Endothelial cell of umbilical vein (primary cell): ENCODE data around the gene SHROOM2.

Experiments used
- EZH2 ChIP-seq: IDR thresholded peaks from 2 replicates; pipeline ENCODE4 v1.6.1; 2012; ENCODE audit warnings: borderline replicate concordance, low read depth, mild to moderate bottlenecking, moderate library complexity, low read length, inconsistent platforms; ENCODE audit not compliant: severe bottlenecking
- GATA2 ChIP-seq: IDR thresholded peaks from 2 replicates; pipeline ENCODE4 v1.7.0; 2011; ENCODE audit warnings: low read depth, mild to moderate bottlenecking, moderate library complexity, mixed read lengths, low read length; ENCODE audit not compliant: insufficient read length, insufficient read depth
- POLR2A ChIP-seq: IDR thresholded peaks from 2 replicates; pipeline ENCODE4 v1.6.1; 2012; ENCODE audit warnings: low read depth, mild to moderate bottlenecking, control low read depth, low read length
- POLR2AphosphoS5 ChIP-seq: IDR thresholded peaks from 2 replicates; pipeline ENCODE4 v1.6.1; 2012; ENCODE audit warnings: low read depth, mild to moderate bottlenecking, control low read depth, low read length, moderate library complexity; ENCODE audit not compliant: insufficient read depth
- TF ChIP-seq, protein P1 (sequence below), 2 donors: IDR thresholded peaks; 1 replicate in 1 of 2; 2 replicates in 1 of 2; pipeline ENCODE4 v1.5.1; 2011; ENCODE audit warnings: low read length in 2 of 2, mild to moderate bottlenecking in 2 of 2, moderate library complexity in 2 of 2, control low read depth in 1 of 2, inconsistent platforms in 1 of 2, low read depth in 1 of 2; ENCODE audit not compliant: insufficient read depth in 1 of 2; ENCODE audit errors: extremely low read depth in 1 of 2
- TF ChIP-seq, protein P2 (sequence below): IDR thresholded peaks from 2 replicates; pipeline ENCODE4 v1.6.1; 2011; ENCODE audit not compliant: insufficient read depth, insufficient read length

DNA sequence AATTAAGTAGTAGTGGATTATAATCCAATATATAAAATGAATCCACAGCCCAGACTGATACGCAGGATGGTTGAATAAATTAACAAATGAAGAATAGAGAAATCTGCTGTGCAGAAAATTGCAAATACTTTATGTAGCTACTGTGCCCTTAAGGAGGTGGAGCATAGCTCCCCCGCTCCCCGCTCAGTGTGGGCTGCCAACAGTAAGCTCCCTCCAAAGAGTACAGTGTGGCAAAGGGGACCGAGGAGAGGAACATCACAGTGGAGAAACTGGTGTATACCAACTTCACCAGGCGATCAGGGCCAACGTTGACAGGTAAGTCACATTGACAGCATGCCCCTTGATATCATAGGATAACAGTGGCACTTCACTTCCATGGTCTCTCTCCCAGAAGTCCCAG lies 123.0 kb downstream of the SHROOM2 start:
- TF ChIP-seq, protein P1, sequence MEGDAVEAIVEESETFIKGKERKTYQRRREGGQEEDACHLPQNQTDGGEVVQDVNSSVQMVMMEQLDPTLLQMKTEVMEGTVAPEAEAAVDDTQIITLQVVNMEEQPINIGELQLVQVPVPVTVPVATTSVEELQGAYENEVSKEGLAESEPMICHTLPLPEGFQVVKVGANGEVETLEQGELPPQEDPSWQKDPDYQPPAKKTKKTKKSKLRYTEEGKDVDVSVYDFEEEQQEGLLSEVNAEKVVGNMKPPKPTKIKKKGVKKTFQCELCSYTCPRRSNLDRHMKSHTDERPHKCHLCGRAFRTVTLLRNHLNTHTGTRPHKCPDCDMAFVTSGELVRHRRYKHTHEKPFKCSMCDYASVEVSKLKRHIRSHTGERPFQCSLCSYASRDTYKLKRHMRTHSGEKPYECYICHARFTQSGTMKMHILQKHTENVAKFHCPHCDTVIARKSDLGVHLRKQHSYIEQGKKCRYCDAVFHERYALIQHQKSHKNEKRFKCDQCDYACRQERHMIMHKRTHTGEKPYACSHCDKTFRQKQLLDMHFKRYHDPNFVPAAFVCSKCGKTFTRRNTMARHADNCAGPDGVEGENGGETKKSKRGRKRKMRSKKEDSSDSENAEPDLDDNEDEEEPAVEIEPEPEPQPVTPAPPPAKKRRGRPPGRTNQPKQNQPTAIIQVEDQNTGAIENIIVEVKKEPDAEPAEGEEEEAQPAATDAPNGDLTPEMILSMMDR (IDR thresholded peaks at IDR 0.05; ENCODE audit: extremely low read depth in 1 of 2, insufficient read depth in 1 of 2, low read depth in 1 of 2, low read length in 2 of 2), result no peak
- TF ChIP-seq, protein P2, sequence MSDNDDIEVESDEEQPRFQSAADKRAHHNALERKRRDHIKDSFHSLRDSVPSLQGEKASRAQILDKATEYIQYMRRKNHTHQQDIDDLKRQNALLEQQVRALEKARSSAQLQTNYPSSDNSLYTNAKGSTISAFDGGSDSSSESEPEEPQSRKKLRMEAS, result no peak
- TF ChIP-seq POLR2A (no peak), EZH2 (no peak), POLR2AphosphoS5 (no peak), GATA2 (no peak)
